Epithelial cell of proximal tubule (primary cell): ENCODE measurements around the gene PSEN2. TPM values are rescaled to one million over a fixed set of nuclear protein-coding genes. Genes with fewer than 3 reads are reported as not detected.

Experiments used
- DNase-seq: peaks from one replicate; pipeline ENCODE4 v3.0.0-alpha.2; 2011; ENCODE audit warnings: low read depth
- H3K4me3 ChIP-seq: 2 replicates; pipeline ENCODE4 v1.5.1; 2011; ENCODE audit warnings: low read depth, mild to moderate bottlenecking, low read length
- total RNA-seq: library from RNA; depleted of rRNA; stranded (reverse); fragments of >200 nt; gene quantifications from 2 replicates; pipeline ENCODE4 v1.2.3, GENCODE V29; 2015
- TF ChIP-seq, protein P1 (sequence below): conservative IDR thresholded peaks from 2 replicates; pipeline ENCODE4 v1.5.1; 2012; ENCODE audit warnings: low read depth, mild to moderate bottlenecking, low read length

PSEN2 gene
- total RNA-seq, 1 donor from 2014 or later: 26.6 TPM

DNA sequence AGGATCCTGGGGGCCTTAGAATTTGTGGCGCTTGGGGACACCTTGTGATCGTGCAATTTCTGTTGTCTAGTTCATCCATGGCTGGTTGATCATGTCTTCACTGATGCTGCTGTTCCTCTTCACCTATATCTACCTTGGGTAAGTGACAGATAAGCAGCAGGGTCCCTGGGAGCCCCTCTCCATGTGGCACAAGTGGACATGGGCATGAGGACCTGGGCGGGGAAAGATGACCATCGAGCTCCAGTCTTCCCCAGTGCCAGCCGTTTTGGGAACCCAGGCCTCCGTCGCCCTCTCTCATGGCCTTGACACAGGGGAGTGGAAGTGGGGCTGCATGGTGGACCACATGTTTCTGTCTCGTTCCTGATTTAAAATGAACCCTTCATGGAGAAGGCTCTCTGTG lies 17.6 kb downstream of the PSEN2 start:
- no peak overlapping the region for H3K4me3 ChIP-seq
- TF ChIP-seq, protein P1, sequence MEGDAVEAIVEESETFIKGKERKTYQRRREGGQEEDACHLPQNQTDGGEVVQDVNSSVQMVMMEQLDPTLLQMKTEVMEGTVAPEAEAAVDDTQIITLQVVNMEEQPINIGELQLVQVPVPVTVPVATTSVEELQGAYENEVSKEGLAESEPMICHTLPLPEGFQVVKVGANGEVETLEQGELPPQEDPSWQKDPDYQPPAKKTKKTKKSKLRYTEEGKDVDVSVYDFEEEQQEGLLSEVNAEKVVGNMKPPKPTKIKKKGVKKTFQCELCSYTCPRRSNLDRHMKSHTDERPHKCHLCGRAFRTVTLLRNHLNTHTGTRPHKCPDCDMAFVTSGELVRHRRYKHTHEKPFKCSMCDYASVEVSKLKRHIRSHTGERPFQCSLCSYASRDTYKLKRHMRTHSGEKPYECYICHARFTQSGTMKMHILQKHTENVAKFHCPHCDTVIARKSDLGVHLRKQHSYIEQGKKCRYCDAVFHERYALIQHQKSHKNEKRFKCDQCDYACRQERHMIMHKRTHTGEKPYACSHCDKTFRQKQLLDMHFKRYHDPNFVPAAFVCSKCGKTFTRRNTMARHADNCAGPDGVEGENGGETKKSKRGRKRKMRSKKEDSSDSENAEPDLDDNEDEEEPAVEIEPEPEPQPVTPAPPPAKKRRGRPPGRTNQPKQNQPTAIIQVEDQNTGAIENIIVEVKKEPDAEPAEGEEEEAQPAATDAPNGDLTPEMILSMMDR: no peak
- DNase-seq: no peak

DNA sequence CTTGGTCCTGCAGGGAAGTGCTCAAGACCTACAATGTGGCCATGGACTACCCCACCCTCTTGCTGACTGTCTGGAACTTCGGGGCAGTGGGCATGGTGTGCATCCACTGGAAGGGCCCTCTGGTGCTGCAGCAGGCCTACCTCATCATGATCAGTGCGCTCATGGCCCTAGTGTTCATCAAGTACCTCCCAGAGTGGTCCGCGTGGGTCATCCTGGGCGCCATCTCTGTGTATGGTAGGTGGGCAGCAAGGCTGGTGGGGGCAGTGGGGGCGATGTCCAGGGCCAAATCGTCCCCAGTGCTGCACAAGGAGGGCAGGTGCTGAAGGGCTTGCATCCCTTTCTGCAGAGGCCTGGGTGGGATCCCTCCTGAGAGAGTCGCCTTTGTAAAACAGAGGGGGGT lies 18.4 kb downstream of the PSEN2 start:
- TF ChIP-seq, protein P1: no peak
- no peak overlapping the region for H3K4me3 ChIP-seq
- no peak for DNase-seq

DNA sequence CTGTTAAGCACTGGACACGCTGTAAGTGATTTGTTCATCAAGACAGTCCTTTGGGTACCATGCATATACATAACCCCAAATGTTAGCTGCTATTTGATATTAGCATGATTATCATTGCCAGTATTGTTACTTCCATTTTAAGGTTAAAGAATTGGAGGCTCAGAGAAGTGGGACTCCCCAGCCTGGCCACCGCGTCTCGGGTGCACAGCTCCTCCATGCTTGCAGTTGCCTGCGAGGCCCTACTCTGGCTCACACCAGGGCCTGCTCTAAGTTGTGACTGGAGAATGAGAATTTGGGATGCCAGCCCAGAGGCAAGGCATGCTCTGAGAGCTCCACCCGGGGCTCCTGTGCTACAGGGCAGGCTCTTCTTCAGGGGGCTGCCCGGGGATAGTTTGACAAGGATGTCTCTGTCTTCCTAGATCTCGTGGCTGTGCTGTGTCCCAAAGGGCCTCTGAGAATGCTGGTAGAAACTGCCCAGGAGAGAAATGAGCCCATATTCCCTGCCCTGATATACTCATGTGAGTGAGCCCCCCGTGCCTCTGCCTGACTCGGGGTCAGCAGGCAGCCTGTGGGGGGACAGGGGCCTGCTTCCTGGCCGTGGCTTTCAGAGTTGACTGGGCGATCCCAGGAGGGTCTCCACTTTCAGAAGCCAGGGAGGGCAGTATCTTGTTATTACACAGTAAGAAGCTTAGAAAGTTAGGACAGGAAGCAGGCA lies 19.4 kb downstream of the PSEN2 start:
- TF ChIP-seq, protein P1: no peak
- no peak for DNase-seq
- no peak overlapping the region for H3K4me3 ChIP-seq

DNA sequence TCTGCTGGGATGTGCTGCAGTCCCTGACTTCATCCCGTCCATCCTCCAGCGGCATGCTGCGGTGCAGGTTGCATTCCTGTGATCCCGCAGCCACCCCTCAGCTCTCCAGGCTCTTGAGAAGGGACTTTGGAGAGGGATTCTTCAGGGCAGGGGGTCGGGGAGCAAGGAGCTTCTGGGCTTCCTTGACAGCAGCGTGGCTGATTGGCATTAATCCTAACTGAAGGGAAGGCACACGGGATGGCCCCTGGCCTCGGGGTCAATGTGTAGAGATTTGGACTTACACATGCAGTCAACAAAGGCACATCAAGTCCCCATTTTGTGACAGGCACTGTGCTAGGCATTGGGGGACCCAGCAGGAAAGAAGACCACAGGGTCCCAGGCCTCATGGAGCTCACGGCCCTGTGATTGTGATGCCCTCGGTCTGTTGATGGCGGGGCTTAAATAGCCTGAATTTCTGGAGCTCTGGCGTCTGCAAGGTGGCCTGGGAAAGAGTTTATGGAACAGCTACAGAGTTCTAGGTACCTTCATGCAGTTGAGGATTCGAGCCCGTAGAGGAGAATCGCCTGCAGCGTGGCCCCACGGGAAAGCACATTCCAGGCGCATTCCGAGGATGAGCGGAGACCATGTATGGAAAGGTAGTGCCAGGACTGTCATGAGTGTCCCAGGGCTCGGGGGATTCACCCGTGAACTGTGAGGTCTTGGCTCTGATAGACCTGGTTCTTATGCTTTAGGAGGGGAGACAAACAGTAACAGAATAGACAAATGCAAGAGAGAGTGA lies 20.1 kb downstream of the PSEN2 start:
- TF ChIP-seq, protein P1: no peak
- DNase-seq: no peak
- H3K4me3 ChIP-seq: no peak overlapping the region

DNA sequence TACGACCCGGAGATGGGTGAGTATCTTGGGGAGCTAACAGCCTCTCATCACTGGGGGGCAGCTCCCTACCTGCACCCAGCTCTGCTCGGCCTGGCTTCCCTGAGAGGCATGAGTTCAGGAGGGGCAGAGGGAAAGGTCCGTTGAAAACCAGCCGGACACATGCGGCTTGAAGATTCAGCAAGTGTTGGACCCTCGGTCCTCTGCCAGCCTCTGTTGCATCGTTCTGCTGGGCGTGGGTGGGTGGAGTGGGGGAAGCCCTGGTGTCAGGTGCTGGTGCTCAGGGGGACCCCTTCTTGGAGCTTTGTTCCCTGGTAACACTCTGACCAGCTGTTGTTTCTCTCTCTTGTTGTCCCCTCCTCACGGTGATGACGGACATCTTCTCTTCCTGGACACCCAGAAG lies 20.9 kb downstream of the PSEN2 start:
- DNase-seq: no peak
- H3K4me3 ChIP-seq: no peak overlapping the region
- TF ChIP-seq, protein P1: no peak

DNA sequence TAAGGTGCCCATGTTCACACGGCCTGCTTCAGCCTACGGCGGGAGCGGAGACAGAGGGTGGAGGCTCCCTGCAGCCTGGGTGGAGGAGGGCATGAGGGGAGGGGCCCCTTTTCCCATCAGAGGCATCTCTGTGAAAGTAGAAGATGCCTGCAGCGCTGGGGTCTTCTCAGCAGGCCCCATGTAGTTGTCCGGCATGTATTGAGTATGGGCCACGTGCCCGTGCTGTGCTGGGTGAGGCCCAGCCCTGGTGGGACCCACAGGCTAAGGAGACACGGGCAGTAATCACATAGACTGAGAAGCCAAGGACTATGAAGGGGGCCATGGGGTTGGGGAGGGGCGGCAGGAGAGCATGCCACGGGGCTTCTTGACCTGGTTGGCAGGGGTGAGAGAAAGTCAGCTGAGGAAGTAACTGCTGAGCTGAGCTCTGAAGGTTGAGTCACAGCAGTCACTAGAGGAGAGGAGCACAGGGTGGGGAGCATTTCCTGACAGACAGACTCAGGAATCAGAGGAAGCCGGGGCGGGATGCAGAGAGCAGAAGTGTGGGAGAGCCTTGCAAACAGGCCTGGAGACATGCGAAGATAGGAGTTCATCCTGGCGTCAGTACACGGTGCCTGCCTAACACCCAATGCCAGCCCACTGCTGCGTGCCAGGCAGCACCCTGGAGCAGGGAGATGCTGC lies 21.6 kb downstream of the PSEN2 start:
- no peak overlapping the region for H3K4me3 ChIP-seq
- TF ChIP-seq, protein P1: no peak
- no peak for DNase-seq
